Endodermal cell (in vitro differentiated cells): Measurements from ENCODE around the gene SECISBP2. TPM values are rescaled to one million over a fixed set of nuclear protein-coding genes. Genes with fewer than 3 reads are reported as not detected.

Experiments
- DNase-seq: peaks from one replicate; pipeline ENCODE4 v3.0.0-alpha.2; 2017
- H3K27ac ChIP-seq: 2 replicates; pipeline ENCODE4 v1.5.1; 2013; ENCODE audit warnings: mild to moderate bottlenecking, low read depth, low read length, moderate library complexity
- H3K27me3 ChIP-seq: 2 replicates; pipeline ENCODE4 v1.6.1; 2013; ENCODE audit warnings: mild to moderate bottlenecking, low read length, moderate library complexity; ENCODE audit not compliant: insufficient read depth, control insufficient read depth, poor library complexity, severe bottlenecking
- H3K36me3 ChIP-seq: 2 replicates; pipeline ENCODE4 v1.7.0; 2013; ENCODE audit warnings: mild to moderate bottlenecking, low read length, moderate library complexity; ENCODE audit not compliant: control insufficient read depth, insufficient read depth
- H3K4me1 ChIP-seq: one replicate; pipeline ENCODE4 v1.7.0; 2013; ENCODE audit warnings: low read length; ENCODE audit not compliant: control insufficient read depth, insufficient read depth
- H3K4me3 ChIP-seq: 2 replicates; pipeline ENCODE4 v1.5.1; 2013; ENCODE audit warnings: mild to moderate bottlenecking, low read length, moderate library complexity
- H3K9ac ChIP-seq: 2 replicates; pipeline ENCODE4 v1.6.1; 2013; ENCODE audit warnings: mild to moderate bottlenecking, low read length, moderate library complexity; ENCODE audit not compliant: poor library complexity, severe bottlenecking; ENCODE audit errors: extremely low read depth
- H3K9me3 ChIP-seq: 2 replicates; pipeline ENCODE4 v1.6.1; 2013; ENCODE audit warnings: mild to moderate bottlenecking, low read length, moderate library complexity; ENCODE audit not compliant: control insufficient read depth
- H3K27ac Mint-ChIP-seq: 2 replicates; pipeline ENCODE4 v1.8.0; 2020; ENCODE audit warnings: mixed read lengths
- H3K27me3 Mint-ChIP-seq: 2 replicates; pipeline ENCODE4 v1.8.0; 2021; ENCODE audit warnings: mild to moderate bottlenecking, mixed read lengths; ENCODE audit not compliant: insufficient read depth
- H3K36me3 Mint-ChIP-seq: 2 replicates; pipeline ENCODE4 v1.8.0; 2020; ENCODE audit warnings: low read depth, mixed read lengths
- H3K4me1 Mint-ChIP-seq: 2 replicates; pipeline ENCODE4 v1.8.0; 2020; ENCODE audit warnings: mixed read lengths
- H3K4me3 Mint-ChIP-seq: 2 replicates; pipeline ENCODE4 v1.8.0; 2020; ENCODE audit warnings: mild to moderate bottlenecking, moderate library complexity, mixed read lengths
- H3K9me3 Mint-ChIP-seq: 2 replicates; pipeline ENCODE4 v1.8.0; 2020; ENCODE audit warnings: mild to moderate bottlenecking, mixed read lengths
- CTCF ChIP-seq: fragments of 200-600 bp; sonication (generic); conservative IDR thresholded peaks from 2 replicates; pipeline ENCODE4 v1.5.0; 2021; ENCODE audit warnings: antibody characterized with exemption, mild to moderate bottlenecking
- WGBS, 2 experiments: methylation state at CpG; one replicate each; pipeline versions ENCODE4 v1.1.5 to v1.1.7; 2013; ENCODE audit warnings: missing lambda C conversion rate in 2 of 2, mixed read lengths in 1 of 2; ENCODE audit not compliant: insufficient coverage in 1 of 2, insufficient read length in 1 of 2; 5-methylcytosine and 5-hydroxymethylcytosine counted together
- total RNA-seq, 2 donors: library from RNA; stranded (reverse); fragmentation: NEBNext Ultra II Directional in 1 of 2; extraction: Animal tissue kit (Norgen Biotek cat#: 25700) in 1 of 2; gene quantifications; 2 replicates in 1 of 2; 3 replicates in 1 of 2; pipeline ENCODE4 v1.2.1, GENCODE V29; 2021

SECISBP2 gene
- total RNA-seq, 2 donors from 2014 or later: 55.7 to 56.0 TPM

- Histone ChIP-seq H3K27ac (no peak overlapping the region), H3K27me3 (no peaks in the 10 kb centered on the region), H3K36me3 (peaks cover 7% of the 10 kb centered on the region), H3K9me3 (no peaks in the 10 kb centered on the region), H3K9ac (no peak overlapping the region), H3K4me3 (no peak overlapping the region), H3K4me1 (no peaks in the 10 kb centered on the region)
- WGBS, 2 experiments: 63 to 97% methylated on average over 1 to 3 of the region's 3 CpGs
- peaks cover under 1% of the 10 kb centered on the region for H3K4me1 Mint-ChIP-seq
- H3K27me3 Mint-ChIP-seq: no peaks in the 10 kb centered on the region
- no peak for DNase-seq
- H3K9me3 Mint-ChIP-seq: no peaks in the 10 kb centered on the region
- H3K36me3 Mint-ChIP-seq: peaks cover 6% of the 10 kb centered on the region
- TF ChIP-seq CTCF: no peak
- H3K4me3 Mint-ChIP-seq: no peak overlapping the region
- H3K27ac Mint-ChIP-seq: no peak overlapping the region
Observed at GRCh38 chr9:89366711-89367110, 48.4 kb downstream of the SECISBP2 start.

DNA sequence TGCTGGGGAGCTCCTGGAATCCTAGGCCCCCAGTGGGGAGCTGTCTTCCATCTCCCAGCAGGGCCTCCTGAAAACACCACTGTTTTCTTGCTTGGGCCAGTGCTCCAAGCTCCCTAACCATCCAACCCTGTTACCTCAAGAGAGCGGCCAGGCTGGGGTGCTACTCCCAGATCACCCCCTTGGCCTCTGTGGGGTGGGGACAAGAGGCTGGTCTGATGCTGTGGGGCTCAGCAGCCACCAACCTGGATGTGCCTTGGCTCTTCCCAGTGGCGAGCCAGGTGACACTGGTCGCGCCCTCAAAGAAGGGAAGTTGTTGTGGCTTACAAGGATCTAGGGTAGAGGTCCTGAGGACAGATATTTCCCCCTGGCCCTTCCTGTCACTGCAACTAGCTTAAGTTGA lies 49.0 kb downstream of the SECISBP2 start:
- no peak for DNase-seq
- H3K4me3 ChIP-seq: no peak overlapping the region
- H3K27ac ChIP-seq: no peak overlapping the region
- peaks cover 1% of the 10 kb centered on the region for H3K36me3 ChIP-seq
- no peaks in the 10 kb centered on the region for H3K4me1 ChIP-seq
- H3K36me3 Mint-ChIP-seq: peaks cover 2% of the 10 kb centered on the region
- WGBS, 2 experiments: 93 to 100% methylated on average over 3 to 4 of the region's 4 CpGs
- H3K27ac Mint-ChIP-seq: no peak overlapping the region
- no peak for TF ChIP-seq CTCF
- no peak overlapping the region for H3K9ac ChIP-seq
- H3K9me3 Mint-ChIP-seq: no peaks in the 10 kb centered on the region
- H3K4me1 Mint-ChIP-seq: no peaks in the 10 kb centered on the region
- no peaks in the 10 kb centered on the region for H3K27me3 Mint-ChIP-seq
- H3K27me3 ChIP-seq: no peaks in the 10 kb centered on the region
- no peak overlapping the region for H3K4me3 Mint-ChIP-seq
- H3K9me3 ChIP-seq: no peaks in the 10 kb centered on the region

- Histone ChIP-seq H3K4me1 (no peaks in the 10 kb centered on the region), H3K9ac (no peak overlapping the region), H3K4me3 (no peak overlapping the region), H3K9me3 (no peaks in the 10 kb centered on the region), H3K27me3 (no peaks in the 10 kb centered on the region), H3K27ac (no peak overlapping the region), H3K36me3 (no peaks in the 10 kb centered on the region)
- H3K27ac Mint-ChIP-seq: peak overlapping the region; percentile 64
- H3K4me3 Mint-ChIP-seq: no peak overlapping the region
- no peak for TF ChIP-seq CTCF
- WGBS, 2 experiments: 91 to 100% methylated on average over 3 to 14 of the region's 14 CpGs
- no peaks in the 10 kb centered on the region for H3K36me3 Mint-ChIP-seq
- H3K4me1 Mint-ChIP-seq: no peaks in the 10 kb centered on the region
- H3K9me3 Mint-ChIP-seq: no peaks in the 10 kb centered on the region
- no peaks in the 10 kb centered on the region for H3K27me3 Mint-ChIP-seq
- no peak for DNase-seq
Observed at GRCh38 chr9:89367726-89368437, 49.6 kb downstream of the SECISBP2 start.
